Chondrocyte (in vitro differentiated cells): ENCODE measurements around the gene SMIM20. TPM values are rescaled to one million over a fixed set of nuclear protein-coding genes. Genes with fewer than 3 reads are reported as not detected.

Source experiments
- DNase-seq: peaks from one replicate; pipeline ENCODE4 v3.0.0; 2021; ENCODE audit warnings: mixed read lengths, low spot score
- H3K27ac Mint-ChIP-seq: one replicate; pipeline ENCODE4 v1.8.0; 2021; ENCODE audit warnings: mild to moderate bottlenecking, moderate library complexity, mixed read lengths; ENCODE audit not compliant: unreplicated experiment
- H3K27me3 Mint-ChIP-seq: 2 replicates; pipeline ENCODE4 v1.8.0; 2021; ENCODE audit warnings: low read depth, mixed read lengths
- H3K36me3 Mint-ChIP-seq: 2 replicates; pipeline ENCODE4 v1.8.0; 2021; ENCODE audit warnings: low read depth, mixed read lengths
- H3K4me1 Mint-ChIP-seq: 2 replicates; pipeline ENCODE4 v1.8.0; 2021; ENCODE audit warnings: low read depth, mild to moderate bottlenecking, mixed read lengths
- H3K4me3 Mint-ChIP-seq: one replicate; pipeline ENCODE4 v1.8.0; 2021; ENCODE audit warnings: mild to moderate bottlenecking, moderate library complexity, mixed read lengths; ENCODE audit not compliant: unreplicated experiment
- H3K9me3 Mint-ChIP-seq: 2 replicates; pipeline ENCODE4 v1.8.0; 2021; ENCODE audit warnings: low read depth, mixed read lengths
- total RNA-seq: library from RNA; stranded (reverse); gene quantifications from 3 replicates; pipeline ENCODE4 v1.2.1, GENCODE V29; 2021
- TF ChIP-seq, protein P1 (sequence below): fragments of 200-600 bp; sonication (generic); IDR thresholded peaks from 2 replicates; pipeline ENCODE4 v1.5.0; 2021; ENCODE audit warnings: antibody characterized with exemption, mild to moderate bottlenecking, moderate library complexity

Gene SMIM20
- total RNA-seq, 1 donor from 2014 or later, result 19.7 TPM

GRCh38 chr4:25872851-25873631, 41.0 kb upstream of the SMIM20 start:
- Mint-ChIP-seq H3K27ac (no peak overlapping the region), H3K36me3 (no peaks in the 10 kb centered on the region), H3K27me3 (no peaks in the 10 kb centered on the region)

GRCh38 chr4:25873632-25874129, 40.3 kb upstream of the SMIM20 start:
- Mint-ChIP-seq H3K27me3 (no peaks in the 10 kb centered on the region), H3K36me3 (no peaks in the 10 kb centered on the region), H3K9me3 (no peaks in the 10 kb centered on the region), H3K27ac (no peak overlapping the region), H3K4me3 (no peak overlapping the region), H3K4me1 (no peaks in the 10 kb centered on the region)
- DNase-seq, result no peak
- TF ChIP-seq, protein P1, sequence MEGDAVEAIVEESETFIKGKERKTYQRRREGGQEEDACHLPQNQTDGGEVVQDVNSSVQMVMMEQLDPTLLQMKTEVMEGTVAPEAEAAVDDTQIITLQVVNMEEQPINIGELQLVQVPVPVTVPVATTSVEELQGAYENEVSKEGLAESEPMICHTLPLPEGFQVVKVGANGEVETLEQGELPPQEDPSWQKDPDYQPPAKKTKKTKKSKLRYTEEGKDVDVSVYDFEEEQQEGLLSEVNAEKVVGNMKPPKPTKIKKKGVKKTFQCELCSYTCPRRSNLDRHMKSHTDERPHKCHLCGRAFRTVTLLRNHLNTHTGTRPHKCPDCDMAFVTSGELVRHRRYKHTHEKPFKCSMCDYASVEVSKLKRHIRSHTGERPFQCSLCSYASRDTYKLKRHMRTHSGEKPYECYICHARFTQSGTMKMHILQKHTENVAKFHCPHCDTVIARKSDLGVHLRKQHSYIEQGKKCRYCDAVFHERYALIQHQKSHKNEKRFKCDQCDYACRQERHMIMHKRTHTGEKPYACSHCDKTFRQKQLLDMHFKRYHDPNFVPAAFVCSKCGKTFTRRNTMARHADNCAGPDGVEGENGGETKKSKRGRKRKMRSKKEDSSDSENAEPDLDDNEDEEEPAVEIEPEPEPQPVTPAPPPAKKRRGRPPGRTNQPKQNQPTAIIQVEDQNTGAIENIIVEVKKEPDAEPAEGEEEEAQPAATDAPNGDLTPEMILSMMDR, result no peak

More at GRCh38 chr4:25872851-25873631, 41.0 kb upstream of the SMIM20 start:
- H3K4me1 Mint-ChIP-seq, result no peaks in the 10 kb centered on the region
- no peak overlapping the region for H3K4me3 Mint-ChIP-seq
- DNase-seq, result no peak
- TF ChIP-seq, protein P1, result no peak
- no peaks in the 10 kb centered on the region for H3K9me3 Mint-ChIP-seq

DNA sequence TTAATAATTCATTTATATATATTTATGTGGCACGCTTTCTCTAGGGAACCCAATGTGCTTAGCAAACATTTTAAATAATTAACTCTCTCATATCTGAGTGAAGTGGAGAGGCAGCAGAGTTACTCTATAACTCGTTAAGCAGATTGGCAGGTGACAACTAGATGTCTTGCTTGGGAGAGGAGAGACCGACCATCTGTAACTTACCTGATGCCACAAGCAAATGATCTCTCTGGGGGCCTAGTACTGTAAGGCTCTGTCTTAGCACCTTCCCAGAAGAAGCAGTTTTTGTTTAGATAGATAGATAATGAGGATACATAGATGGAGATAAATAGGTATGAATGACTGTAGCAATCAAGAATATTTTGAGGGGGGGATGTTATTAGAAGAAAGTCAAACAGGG, 39.4 kb upstream of the SMIM20 start:
- Mint-ChIP-seq H3K4me1 (no peaks in the 10 kb centered on the region), H3K9me3 (no peaks in the 10 kb centered on the region), H3K36me3 (no peaks in the 10 kb centered on the region), H3K4me3 (no peak overlapping the region), H3K27ac (no peak overlapping the region), H3K27me3 (no peaks in the 10 kb centered on the region)
- no peak for DNase-seq
- TF ChIP-seq, protein P1, result no peak

DNA sequence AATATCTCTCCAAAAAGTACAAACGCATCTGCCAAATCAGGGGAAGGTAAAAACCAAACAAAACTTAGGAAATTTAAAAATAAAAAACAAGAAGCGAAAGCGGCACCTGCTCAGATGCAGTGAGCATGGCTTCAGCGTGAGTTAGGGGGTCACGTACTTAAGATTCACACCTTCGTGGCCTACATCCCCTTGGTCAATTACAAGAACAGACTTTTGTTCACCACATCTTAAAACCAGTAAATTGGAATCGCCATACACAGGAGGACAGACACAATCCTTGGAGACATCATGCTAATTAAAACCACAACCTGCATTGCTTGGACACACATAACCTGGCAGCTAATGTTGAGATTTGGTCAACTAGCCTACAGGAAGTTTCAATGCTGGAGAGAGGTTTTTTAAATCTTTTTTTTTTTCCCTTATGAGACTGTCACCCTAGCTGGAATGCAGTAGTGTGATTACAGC, 38.7 kb upstream of the SMIM20 start:
- H3K4me1 Mint-ChIP-seq, result peaks cover 2% of the 10 kb centered on the region
- no peaks in the 10 kb centered on the region for H3K9me3 Mint-ChIP-seq
- no peaks in the 10 kb centered on the region for H3K36me3 Mint-ChIP-seq
- no peak overlapping the region for H3K27ac Mint-ChIP-seq
- no peaks in the 10 kb centered on the region for H3K27me3 Mint-ChIP-seq
- no peak for DNase-seq
- TF ChIP-seq, protein P1, result no peak
- H3K4me3 Mint-ChIP-seq, result no peak overlapping the region

DNA sequence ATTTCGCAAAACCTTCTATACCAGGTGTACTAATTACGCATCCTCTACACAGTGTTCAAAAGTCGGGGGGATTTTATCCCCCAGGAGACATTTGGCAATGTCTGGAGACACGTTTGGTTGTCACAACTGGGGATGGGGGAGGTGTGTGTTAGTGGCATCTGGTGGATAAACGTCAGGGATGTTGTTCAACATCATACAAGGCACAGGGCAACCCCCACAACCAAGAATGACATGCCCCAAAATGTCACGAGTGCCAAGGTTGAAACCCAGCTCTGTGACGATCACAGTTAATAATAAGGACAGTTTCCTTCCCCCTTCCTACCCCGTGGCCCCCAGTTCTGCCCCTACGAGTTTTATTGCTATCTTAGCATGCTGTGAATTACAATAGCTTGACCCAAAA, 35.3 kb upstream of the SMIM20 start:
- Mint-ChIP-seq H3K9me3 (no peaks in the 10 kb centered on the region), H3K27me3 (no peaks in the 10 kb centered on the region), H3K4me3 (no peak overlapping the region), H3K4me1 (peaks cover 5% of the 10 kb centered on the region), H3K36me3 (no peaks in the 10 kb centered on the region), H3K27ac (no peak overlapping the region)
- TF ChIP-seq, protein P1, result no peak
- no peak for DNase-seq
